HL-60 (cell line): ENCODE measurements around the gene ERP29.

Experiments
- CTCF ChIP-seq: IDR thresholded peaks from one replicate; pipeline ENCODE4 v1.5.1; 2011; ENCODE audit warnings: low read length, control low read depth, inconsistent platforms; ENCODE audit not compliant: insufficient read depth
- GABPA ChIP-seq: IDR thresholded peaks from 2 replicates; pipeline ENCODE4 v1.6.1; 2012; ENCODE audit warnings: low read depth
- POLR2AphosphoS5 ChIP-seq: IDR thresholded peaks from 2 replicates; pipeline ENCODE4 v1.6.1; 2012; ENCODE audit warnings: low read depth
- SPI1 ChIP-seq: IDR thresholded peaks from 2 replicates; pipeline ENCODE4 v1.6.1; 2012; ENCODE audit warnings: low read depth, mild to moderate bottlenecking, borderline replicate concordance
- TF ChIP-seq, protein P1 (sequence below): IDR thresholded peaks from 2 replicates; pipeline ENCODE4 v1.6.1; 2012; ENCODE audit warnings: low read depth; ENCODE audit not compliant: insufficient replicate concordance

- no peak for TF ChIP-seq POLR2AphosphoS5
- no peak for TF ChIP-seq CTCF
- TF ChIP-seq, protein P1, sequence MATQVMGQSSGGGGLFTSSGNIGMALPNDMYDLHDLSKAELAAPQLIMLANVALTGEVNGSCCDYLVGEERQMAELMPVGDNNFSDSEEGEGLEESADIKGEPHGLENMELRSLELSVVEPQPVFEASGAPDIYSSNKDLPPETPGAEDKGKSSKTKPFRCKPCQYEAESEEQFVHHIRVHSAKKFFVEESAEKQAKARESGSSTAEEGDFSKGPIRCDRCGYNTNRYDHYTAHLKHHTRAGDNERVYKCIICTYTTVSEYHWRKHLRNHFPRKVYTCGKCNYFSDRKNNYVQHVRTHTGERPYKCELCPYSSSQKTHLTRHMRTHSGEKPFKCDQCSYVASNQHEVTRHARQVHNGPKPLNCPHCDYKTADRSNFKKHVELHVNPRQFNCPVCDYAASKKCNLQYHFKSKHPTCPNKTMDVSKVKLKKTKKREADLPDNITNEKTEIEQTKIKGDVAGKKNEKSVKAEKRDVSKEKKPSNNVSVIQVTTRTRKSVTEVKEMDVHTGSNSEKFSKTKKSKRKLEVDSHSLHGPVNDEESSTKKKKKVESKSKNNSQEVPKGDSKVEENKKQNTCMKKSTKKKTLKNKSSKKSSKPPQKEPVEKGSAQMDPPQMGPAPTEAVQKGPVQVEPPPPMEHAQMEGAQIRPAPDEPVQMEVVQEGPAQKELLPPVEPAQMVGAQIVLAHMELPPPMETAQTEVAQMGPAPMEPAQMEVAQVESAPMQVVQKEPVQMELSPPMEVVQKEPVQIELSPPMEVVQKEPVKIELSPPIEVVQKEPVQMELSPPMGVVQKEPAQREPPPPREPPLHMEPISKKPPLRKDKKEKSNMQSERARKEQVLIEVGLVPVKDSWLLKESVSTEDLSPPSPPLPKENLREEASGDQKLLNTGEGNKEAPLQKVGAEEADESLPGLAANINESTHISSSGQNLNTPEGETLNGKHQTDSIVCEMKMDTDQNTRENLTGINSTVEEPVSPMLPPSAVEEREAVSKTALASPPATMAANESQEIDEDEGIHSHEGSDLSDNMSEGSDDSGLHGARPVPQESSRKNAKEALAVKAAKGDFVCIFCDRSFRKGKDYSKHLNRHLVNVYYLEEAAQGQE, result no peak
- no peak for TF ChIP-seq SPI1
- no peak for TF ChIP-seq GABPA
Measured at GRCh38 chr12:112017041-112017440, 3.8 kb downstream of the ERP29 start.
